HCT116 (cell line): ENCODE data around the gene RBM20. TPM values are rescaled to one million over a fixed set of nuclear protein-coding genes. Genes with fewer than 3 reads are reported as not detected.

Experiments
- ATAC-seq: fragments of 200-7000 bp; cut with Tn5 transposase; 2 replicates; pipeline ENCODE4 v1.9.1; 2020; ENCODE audit warnings: mild to moderate bottlenecking, moderate library complexity
- BruUV-seq: library from RNA; stranded (reverse); fragments of 400-500 nt; replicated peaks from 2 replicates; lab custom pipeline; 2021; lab: Mats Ljungman, UMichigan
- CTCF ChIA-PET: fragments of 300-600 bp; sonication (Branson Sonifier 250); formaldehyde crosslinking; loops from one replicate; lab custom pipeline; 2021; ENCODE audit warnings: antibody characterized with exemption; lab: Charles Lee
- POLR2A ChIA-PET: fragments of 300-600, 350-600 bp; sonication (Branson Sonifier 250); formaldehyde crosslinking; loops from one replicate; lab custom pipeline; 2021; ENCODE audit warnings: antibody characterized with exemption; lab: Charles Lee
- RAD21 ChIA-PET, 2 experiments: fragments of 300-600 bp; sonication (Branson Sonifier 250); formaldehyde crosslinking; loops; one replicate each; lab custom pipeline; 2023; ENCODE audit warnings: low total read pairs in 2 of 2; ENCODE audit not compliant: uncharacterized antibody in 2 of 2, unreplicated experiment in 2 of 2, low non-redundant PET in 1 of 2; lab: Charles Lee
- DNase-seq: peaks from one replicate; pipeline ENCODE4 v3.0.0-alpha.2; 2010; ENCODE audit warnings: low read depth, low spot score
- H2AFZ ChIP-seq: fragments of 200-600 bp; shearing (Covaris generic), sonication (generic); 2 replicates; pipeline ENCODE4 v1.6.1; 2017; ENCODE audit warnings: low read depth, mixed run types, mixed read lengths, antibody characterized with exemption, low read length; ENCODE audit not compliant: poor library complexity, severe bottlenecking
- H3K27ac ChIP-seq: 2 replicates; pipeline ENCODE4 v1.5.1; 2012; ENCODE audit warnings: low read depth, low read length
- H3K27me3 ChIP-seq: fragments of 200-600 bp; sonication (generic); 2 replicates; pipeline ENCODE4 v1.6.1; 2016; ENCODE audit warnings: mixed run types, low read length, mixed read lengths; ENCODE audit not compliant: insufficient read depth
- H3K36me3 ChIP-seq, 2 experiments: fragments of 200-500 bp in 1 of 2; fragments of 200-600 bp in 1 of 2; sonication (Bioruptor generic) in 1 of 2; sonication (generic) in 1 of 2; 2 replicates each; pipeline versions ENCODE4 v1.5.1 to v1.6.1; 2014 to 2016; ENCODE audit warnings: low read length in 2 of 2, inconsistent platforms in 1 of 2, mixed read lengths in 1 of 2, mixed run types in 1 of 2; ENCODE audit not compliant: insufficient read depth in 2 of 2, control insufficient read depth in 1 of 2
- H3K4me1 ChIP-seq, 2 experiments: fragments of 200-600 bp in 1 of 2; sonication (generic) in 1 of 2; 2 replicates each; pipeline versions ENCODE4 v1.5.1 to v1.6.1; 2012 to 2017; ENCODE audit warnings: low read length in 2 of 2, inconsistent platforms in 1 of 2, mild to moderate bottlenecking in 1 of 2, mixed read lengths in 1 of 2, mixed run types in 1 of 2, moderate library complexity in 1 of 2; ENCODE audit not compliant: insufficient read depth in 2 of 2, control insufficient read depth in 1 of 2
- H3K4me2 ChIP-seq: fragments of 200-600 bp; sonication (generic); 2 replicates; pipeline ENCODE4 v1.6.1; 2017; ENCODE audit warnings: mixed run types, low read length, mixed read lengths
- H3K4me3 ChIP-seq, 2 experiments: fragments of 200-600 bp in 1 of 2; sonication (generic) in 1 of 2; replicated peaks in 1 of 2; 2 replicates each; pipeline ENCODE4 v1.5.1; 2011 to 2016; ENCODE audit warnings: low read length in 2 of 2, control low read depth in 1 of 2, low read depth in 1 of 2, mild to moderate bottlenecking in 1 of 2, mixed read lengths in 1 of 2, mixed run types in 1 of 2
- H3K79me2 ChIP-seq: fragments of 200-600 bp; sonication (generic); 2 replicates; pipeline ENCODE4 v1.6.1; 2017; ENCODE audit warnings: mild to moderate bottlenecking, mixed run types, low read length, moderate library complexity, mixed read lengths; ENCODE audit not compliant: insufficient read depth
- H3K9ac ChIP-seq: fragments of 200-600 bp; sonication (generic); 2 replicates; pipeline ENCODE4 v1.6.1; 2016; ENCODE audit warnings: low read length, mixed read lengths
- H3K9me2 ChIP-seq: fragments of 200-600 bp; sonication (generic), shearing (Covaris generic); 2 replicates; pipeline ENCODE4 v1.6.1; 2017; ENCODE audit warnings: mixed run types, mild to moderate bottlenecking, moderate library complexity; ENCODE audit not compliant: insufficient read depth
- H3K9me3 ChIP-seq, 2 experiments: fragments of 200-500 bp in 1 of 2; fragments of 200-600 bp in 1 of 2; sonication (Bioruptor generic) in 1 of 2; sonication (generic) in 1 of 2; 2 replicates each; pipeline ENCODE4 v1.6.1; 2014 to 2017; ENCODE audit warnings: low read length in 2 of 2, mixed read lengths in 2 of 2, inconsistent platforms in 1 of 2, low read depth in 1 of 2, mild to moderate bottlenecking in 1 of 2, mixed run types in 1 of 2, moderate library complexity in 1 of 2; ENCODE audit not compliant: control insufficient read depth in 1 of 2, insufficient read depth in 1 of 2
- H4K20me1 ChIP-seq: fragments of 200-600 bp; sonication (generic), shearing (Covaris generic); 2 replicates; pipeline ENCODE4 v1.6.1; 2017; ENCODE audit warnings: mixed run types, mild to moderate bottlenecking, moderate library complexity; ENCODE audit not compliant: insufficient read depth
- CBX3 ChIP-seq: IDR thresholded peaks from 2 replicates; pipeline ENCODE4 v1.6.1; 2012; ENCODE audit warnings: low read depth
- CEBPB ChIP-seq: IDR thresholded peaks from 2 replicates; pipeline ENCODE4 v1.6.1; 2012; ENCODE audit warnings: low read depth
- ELF1 ChIP-seq: IDR thresholded peaks from 2 replicates; pipeline ENCODE4 v1.6.1; 2012; ENCODE audit warnings: low read depth, borderline replicate concordance
- EZH2 ChIP-seq: fragments of 200-600 bp; sonication (generic); IDR thresholded peaks from 2 replicates; pipeline ENCODE4 v1.6.1; 2017; ENCODE audit warnings: antibody characterized with exemption, mixed run types
- EZH2phosphoT487 ChIP-seq: fragments of 200-600 bp; IDR thresholded peaks from 2 replicates; pipeline ENCODE4 v1.6.1; 2018; ENCODE audit warnings: antibody characterized with exemption, borderline replicate concordance
- POLR2A ChIP-seq: IDR thresholded peaks from 2 replicates; pipeline ENCODE4 v1.7.0; 2011; ENCODE audit warnings: borderline replicate concordance; ENCODE audit not compliant: insufficient read depth, insufficient read length; ENCODE audit errors: extremely low read depth
- POLR2AphosphoS5 ChIP-seq: IDR thresholded peaks from 2 replicates; pipeline ENCODE4 v1.6.1; 2011; ENCODE audit warnings: mild to moderate bottlenecking, low read depth, low read length, moderate library complexity
- RAD21 ChIP-seq: IDR thresholded peaks from 2 replicates; pipeline ENCODE4 v1.6.1; 2012; ENCODE audit warnings: low read depth, mild to moderate bottlenecking
- SP1 ChIP-seq: IDR thresholded peaks from 2 replicates; pipeline ENCODE4 v1.6.1; 2012; ENCODE audit warnings: low read depth
- SRF ChIP-seq: IDR thresholded peaks from 2 replicates; pipeline ENCODE4 v1.6.1; 2012; ENCODE audit warnings: low read depth
- TCF7L2 ChIP-seq: IDR thresholded peaks from 2 replicates; pipeline ENCODE4 v1.7.0; 2011; ENCODE audit warnings: borderline replicate concordance, inconsistent platforms; ENCODE audit not compliant: insufficient read depth, insufficient read length; ENCODE audit errors: extremely low read depth
- YY1 ChIP-seq: IDR thresholded peaks from 2 replicates; pipeline ENCODE4 v1.6.1; 2011; ENCODE audit warnings: low read length, low read depth, moderate library complexity, mild to moderate bottlenecking; ENCODE audit not compliant: insufficient replicate concordance; ENCODE audit errors: extremely low read depth
- ZFX ChIP-seq: fragments of 450-650 bp; IDR thresholded peaks from 2 replicates; pipeline ENCODE4 v1.6.1; 2017
- ZNF274 ChIP-seq: fragments of 200-500 bp; sonication (Bioruptor generic); IDR thresholded peaks from 2 replicates; pipeline ENCODE4 v1.6.1; 2014; ENCODE audit warnings: mild to moderate bottlenecking, low read depth, low read length, inconsistent platforms
- intact Hi-C: fragments of 100-400 bp; cut with micrococcal nuclease; formaldehyde crosslinking; loops from 2 replicates; pipeline ENCODE4 v1.10.0; 2022
- total RNA-seq: library from RNA; stranded (reverse); gene quantifications from one replicate; pipeline ENCODE4 v1.2.1, GENCODE V29; 2021; ENCODE audit not compliant: unreplicated experiment
- TF ChIP-seq, protein P1 (sequence below): IDR thresholded peaks from 2 replicates; pipeline ENCODE4 v1.6.1; 2012
- TF ChIP-seq, protein P2 (sequence below), 3 experiments: fragments of 200-600 bp in 1 of 3; sonication (generic) in 1 of 3; IDR thresholded peaks in 2 of 3; conservative IDR thresholded peaks in 1 of 3; 2 replicates each; pipeline ENCODE4 v1.5.1; 2012 to 2017; ENCODE audit warnings: low read depth in 2 of 3, low read length in 2 of 3, antibody characterized with exemption in 1 of 3, borderline replicate concordance in 1 of 3, control low read depth in 1 of 3, mild to moderate bottlenecking in 1 of 3, mixed read lengths in 1 of 3, mixed run types in 1 of 3, moderate library complexity in 1 of 3; ENCODE audit not compliant: insufficient read depth in 1 of 3
- TF ChIP-seq, protein P3 (sequence below): IDR thresholded peaks from 2 replicates; pipeline ENCODE4 v1.6.1; 2012; ENCODE audit warnings: low read depth
- TF ChIP-seq, protein P4 (sequence below): IDR thresholded peaks from 2 replicates; pipeline ENCODE4 v1.6.1; 2012

RBM20 gene
- total RNA-seq, 1 experiment from 2014 or later = 2.0 TPM

DNA sequence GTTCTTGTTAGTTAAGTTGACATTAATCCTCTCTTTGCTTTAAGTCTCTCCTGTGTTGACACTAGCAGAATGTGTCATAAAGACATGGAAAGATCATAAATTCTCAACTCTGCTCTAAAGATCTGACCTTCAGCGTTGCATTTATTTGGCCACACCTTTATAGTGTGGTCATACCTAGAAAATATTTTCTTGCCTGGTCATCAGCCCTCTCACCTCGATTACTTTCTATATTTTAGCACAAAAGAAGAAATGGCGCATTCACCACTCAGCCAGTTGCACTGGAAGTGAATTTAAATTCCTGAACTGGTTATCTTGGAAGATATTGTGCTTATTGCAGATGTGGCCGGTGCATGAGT, 130.9 kb downstream of the RBM20 start (continued):
- TF ChIP-seq, protein P1, sequence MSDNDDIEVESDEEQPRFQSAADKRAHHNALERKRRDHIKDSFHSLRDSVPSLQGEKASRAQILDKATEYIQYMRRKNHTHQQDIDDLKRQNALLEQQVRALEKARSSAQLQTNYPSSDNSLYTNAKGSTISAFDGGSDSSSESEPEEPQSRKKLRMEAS = peak; percentile 37; the same call in 1 of the 2 replicates
- peak; percentile 65 for TF ChIP-seq SRF

DNA sequence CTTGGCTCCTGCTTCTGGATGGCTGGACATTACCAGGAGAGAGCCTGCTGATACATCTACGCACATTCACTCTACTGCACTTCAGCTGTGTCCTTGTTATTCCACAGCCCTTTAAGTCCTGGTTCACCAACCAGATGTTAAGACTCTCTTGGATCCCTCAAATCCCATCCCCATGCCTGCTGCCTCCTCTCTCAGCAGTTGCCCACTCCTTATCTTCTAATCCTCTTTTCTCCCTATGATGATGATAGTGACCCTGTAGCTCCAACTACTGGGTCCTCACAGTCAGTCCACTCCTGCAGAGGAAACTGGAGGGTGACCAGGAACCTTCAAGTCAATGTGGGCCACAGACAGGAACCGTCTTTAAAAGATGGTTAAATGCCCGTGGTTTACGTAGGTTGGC, 131.3 kb downstream of the RBM20 start:
- Histone ChIP-seq H3K79me2 (no peaks in the 10 kb centered on the region), H3K9ac (peak overlapping the region; percentile 44; the same call in 1 of the 2 replicates), H2AFZ (no peak overlapping the region), H3K36me3 (no peaks in the 10 kb centered on the region), H3K4me2 (peak overlapping the region; percentile 73), H3K4me1 (peaks cover 36 to 40% of the 10 kb centered on the region in 2 experiments), H3K27me3 (no peaks in the 10 kb centered on the region), H3K9me3 (no peaks in the 10 kb centered on the region), H3K9me2 (no peaks in the 10 kb centered on the region), H3K4me3 (peak overlapping the region in 1 of 2 experiments; percentile 42; a peak in 2 of 4 replicates), H4K20me1 (no peaks in the 10 kb centered on the region), H3K27ac (peak overlapping the region; percentile 61; the same call in 1 of the 2 replicates)
- BruUV-seq = no TSS peak
- TF ChIP-seq CEBPB = no peak
- TF ChIP-seq POLR2AphosphoS5 = no peak
- no peak for TF ChIP-seq EZH2phosphoT487
- TF ChIP-seq ZFX = no peak
- no peak for TF ChIP-seq POLR2A
- TF ChIP-seq, protein P1 = no peak
- TF ChIP-seq YY1 = no peak
- no peak for TF ChIP-seq ELF1
- TF ChIP-seq, protein P2, sequence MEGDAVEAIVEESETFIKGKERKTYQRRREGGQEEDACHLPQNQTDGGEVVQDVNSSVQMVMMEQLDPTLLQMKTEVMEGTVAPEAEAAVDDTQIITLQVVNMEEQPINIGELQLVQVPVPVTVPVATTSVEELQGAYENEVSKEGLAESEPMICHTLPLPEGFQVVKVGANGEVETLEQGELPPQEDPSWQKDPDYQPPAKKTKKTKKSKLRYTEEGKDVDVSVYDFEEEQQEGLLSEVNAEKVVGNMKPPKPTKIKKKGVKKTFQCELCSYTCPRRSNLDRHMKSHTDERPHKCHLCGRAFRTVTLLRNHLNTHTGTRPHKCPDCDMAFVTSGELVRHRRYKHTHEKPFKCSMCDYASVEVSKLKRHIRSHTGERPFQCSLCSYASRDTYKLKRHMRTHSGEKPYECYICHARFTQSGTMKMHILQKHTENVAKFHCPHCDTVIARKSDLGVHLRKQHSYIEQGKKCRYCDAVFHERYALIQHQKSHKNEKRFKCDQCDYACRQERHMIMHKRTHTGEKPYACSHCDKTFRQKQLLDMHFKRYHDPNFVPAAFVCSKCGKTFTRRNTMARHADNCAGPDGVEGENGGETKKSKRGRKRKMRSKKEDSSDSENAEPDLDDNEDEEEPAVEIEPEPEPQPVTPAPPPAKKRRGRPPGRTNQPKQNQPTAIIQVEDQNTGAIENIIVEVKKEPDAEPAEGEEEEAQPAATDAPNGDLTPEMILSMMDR (IDR thresholded peaks at IDR 0.05 in 2 of 3, conservative IDR thresholded peaks at IDR 0.05 in 1 of 3; ENCODE audit: borderline replicate concordance in 1 of 3, insufficient read depth in 1 of 3, low read depth in 2 of 3, low read length in 2 of 3) = no peak
- no peak for TF ChIP-seq TCF7L2
- TF ChIP-seq RAD21 = no peak
- TF ChIP-seq EZH2 = no peak
- no peak for TF ChIP-seq SP1
- TF ChIP-seq, protein P3, sequence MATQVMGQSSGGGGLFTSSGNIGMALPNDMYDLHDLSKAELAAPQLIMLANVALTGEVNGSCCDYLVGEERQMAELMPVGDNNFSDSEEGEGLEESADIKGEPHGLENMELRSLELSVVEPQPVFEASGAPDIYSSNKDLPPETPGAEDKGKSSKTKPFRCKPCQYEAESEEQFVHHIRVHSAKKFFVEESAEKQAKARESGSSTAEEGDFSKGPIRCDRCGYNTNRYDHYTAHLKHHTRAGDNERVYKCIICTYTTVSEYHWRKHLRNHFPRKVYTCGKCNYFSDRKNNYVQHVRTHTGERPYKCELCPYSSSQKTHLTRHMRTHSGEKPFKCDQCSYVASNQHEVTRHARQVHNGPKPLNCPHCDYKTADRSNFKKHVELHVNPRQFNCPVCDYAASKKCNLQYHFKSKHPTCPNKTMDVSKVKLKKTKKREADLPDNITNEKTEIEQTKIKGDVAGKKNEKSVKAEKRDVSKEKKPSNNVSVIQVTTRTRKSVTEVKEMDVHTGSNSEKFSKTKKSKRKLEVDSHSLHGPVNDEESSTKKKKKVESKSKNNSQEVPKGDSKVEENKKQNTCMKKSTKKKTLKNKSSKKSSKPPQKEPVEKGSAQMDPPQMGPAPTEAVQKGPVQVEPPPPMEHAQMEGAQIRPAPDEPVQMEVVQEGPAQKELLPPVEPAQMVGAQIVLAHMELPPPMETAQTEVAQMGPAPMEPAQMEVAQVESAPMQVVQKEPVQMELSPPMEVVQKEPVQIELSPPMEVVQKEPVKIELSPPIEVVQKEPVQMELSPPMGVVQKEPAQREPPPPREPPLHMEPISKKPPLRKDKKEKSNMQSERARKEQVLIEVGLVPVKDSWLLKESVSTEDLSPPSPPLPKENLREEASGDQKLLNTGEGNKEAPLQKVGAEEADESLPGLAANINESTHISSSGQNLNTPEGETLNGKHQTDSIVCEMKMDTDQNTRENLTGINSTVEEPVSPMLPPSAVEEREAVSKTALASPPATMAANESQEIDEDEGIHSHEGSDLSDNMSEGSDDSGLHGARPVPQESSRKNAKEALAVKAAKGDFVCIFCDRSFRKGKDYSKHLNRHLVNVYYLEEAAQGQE = no peak
- no peak for TF ChIP-seq CBX3
- no peak for TF ChIP-seq ZNF274
- TF ChIP-seq, protein P4, sequence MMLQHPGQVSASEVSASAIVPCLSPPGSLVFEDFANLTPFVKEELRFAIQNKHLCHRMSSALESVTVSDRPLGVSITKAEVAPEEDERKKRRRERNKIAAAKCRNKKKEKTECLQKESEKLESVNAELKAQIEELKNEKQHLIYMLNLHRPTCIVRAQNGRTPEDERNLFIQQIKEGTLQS = no peak
- intact Hi-C loops = no loop called here
- CTCF ChIA-PET = no interaction called here
- POLR2A ChIA-PET = no interaction called here
- RAD21 ChIA-PET = no interaction called here
- peak; percentile 28; the same call in 1 of the 2 replicates for ATAC-seq
- DNase-seq = no peak
